GM12801 (cell line): ENCODE measurements around the gene FRMD4A.

Experiments used
- TF ChIP-seq, protein P1 (sequence below): IDR thresholded peaks from one replicate; pipeline ENCODE4 v1.5.1; 2011; ENCODE audit warnings: control low read depth; ENCODE audit not compliant: insufficient read length; ENCODE audit errors: extremely low read depth

Gene FRMD4A

DNA sequence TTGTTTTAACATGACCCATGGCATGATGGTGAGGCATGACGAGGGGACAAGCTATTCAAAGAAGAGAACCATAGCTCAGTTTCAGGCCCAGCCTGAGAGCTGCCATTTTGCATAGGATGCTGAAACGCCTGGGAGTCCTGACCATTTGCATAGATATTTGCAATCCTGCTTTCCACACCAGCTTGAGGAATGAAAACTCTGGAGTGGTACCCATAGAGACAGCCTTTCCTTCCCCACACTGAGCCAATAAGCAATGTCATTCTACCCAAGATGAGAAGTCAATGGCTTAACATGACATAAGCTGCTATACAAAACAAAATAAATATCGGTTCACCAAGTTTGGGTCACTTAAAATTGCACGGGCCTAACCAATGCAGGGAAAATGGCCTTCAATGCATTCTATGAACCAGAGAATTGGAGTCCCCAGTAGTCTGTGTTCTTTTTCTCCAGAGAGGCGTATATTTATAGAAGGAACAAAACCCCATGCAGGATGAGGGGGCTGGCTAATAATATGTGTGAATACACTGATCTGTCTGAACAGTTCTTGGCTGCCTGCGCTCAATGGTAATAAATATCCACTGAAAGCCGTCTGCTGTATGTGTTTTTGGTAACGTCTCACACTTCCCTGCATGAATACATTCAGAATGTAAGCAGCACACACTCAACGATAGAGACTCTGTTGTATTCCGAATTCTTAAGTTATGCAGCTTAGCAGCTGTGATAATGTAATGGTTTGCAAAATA lies 329.3 kb downstream of the FRMD4A start:
- TF ChIP-seq, protein P1, sequence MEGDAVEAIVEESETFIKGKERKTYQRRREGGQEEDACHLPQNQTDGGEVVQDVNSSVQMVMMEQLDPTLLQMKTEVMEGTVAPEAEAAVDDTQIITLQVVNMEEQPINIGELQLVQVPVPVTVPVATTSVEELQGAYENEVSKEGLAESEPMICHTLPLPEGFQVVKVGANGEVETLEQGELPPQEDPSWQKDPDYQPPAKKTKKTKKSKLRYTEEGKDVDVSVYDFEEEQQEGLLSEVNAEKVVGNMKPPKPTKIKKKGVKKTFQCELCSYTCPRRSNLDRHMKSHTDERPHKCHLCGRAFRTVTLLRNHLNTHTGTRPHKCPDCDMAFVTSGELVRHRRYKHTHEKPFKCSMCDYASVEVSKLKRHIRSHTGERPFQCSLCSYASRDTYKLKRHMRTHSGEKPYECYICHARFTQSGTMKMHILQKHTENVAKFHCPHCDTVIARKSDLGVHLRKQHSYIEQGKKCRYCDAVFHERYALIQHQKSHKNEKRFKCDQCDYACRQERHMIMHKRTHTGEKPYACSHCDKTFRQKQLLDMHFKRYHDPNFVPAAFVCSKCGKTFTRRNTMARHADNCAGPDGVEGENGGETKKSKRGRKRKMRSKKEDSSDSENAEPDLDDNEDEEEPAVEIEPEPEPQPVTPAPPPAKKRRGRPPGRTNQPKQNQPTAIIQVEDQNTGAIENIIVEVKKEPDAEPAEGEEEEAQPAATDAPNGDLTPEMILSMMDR = no peak

DNA sequence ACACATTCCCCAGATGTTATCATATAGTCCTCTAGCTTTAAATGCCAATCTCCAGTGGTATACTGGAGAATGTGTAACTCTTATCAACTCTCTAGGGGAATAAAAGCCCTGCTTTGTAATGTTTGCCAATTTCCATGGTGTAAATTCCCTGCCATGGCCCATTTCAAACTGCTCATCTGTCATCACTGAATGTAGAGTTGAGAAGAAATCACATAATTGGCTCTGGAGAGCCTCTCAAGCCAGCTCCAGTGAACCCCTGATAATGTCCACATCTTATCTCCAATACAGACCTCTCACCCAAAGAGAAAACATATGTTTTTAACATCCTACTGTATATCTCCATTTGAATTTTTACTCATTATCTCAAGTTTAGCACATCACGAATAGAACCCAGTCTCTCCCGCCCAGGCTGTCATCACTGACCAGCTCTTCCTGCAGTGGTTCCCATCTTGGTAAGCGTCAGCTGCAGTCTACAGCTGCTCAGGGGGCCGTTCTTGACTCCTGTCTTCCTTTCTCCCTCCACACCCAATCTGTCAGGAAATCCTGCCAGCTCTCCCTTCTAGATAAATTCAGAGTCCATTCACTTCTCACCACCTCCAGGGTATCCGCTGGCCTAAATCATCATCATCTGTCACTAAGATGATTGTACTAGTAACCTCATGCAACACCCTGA lies 332.4 kb downstream of the FRMD4A start:
- TF ChIP-seq, protein P1 = no peak

DNA sequence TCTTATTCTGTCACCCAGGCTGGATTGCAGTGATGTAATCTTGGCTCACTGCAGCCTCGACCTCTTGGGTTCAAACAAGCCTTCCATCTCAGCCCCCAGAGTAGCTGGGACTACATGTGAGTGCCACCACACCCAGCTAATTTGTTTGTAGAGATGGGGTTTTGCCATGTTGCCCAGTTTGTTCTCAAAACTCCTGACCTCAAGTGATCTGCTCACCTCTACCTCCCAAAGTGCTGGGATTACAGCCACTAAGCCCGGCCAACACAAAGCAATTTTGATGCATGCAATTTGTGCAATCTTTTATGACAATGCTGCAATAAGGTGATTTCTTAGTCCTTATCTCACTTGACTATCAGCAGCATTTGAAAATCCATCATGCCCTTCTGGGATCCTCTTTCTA lies 333.1 kb downstream of the FRMD4A start:
- TF ChIP-seq, protein P1 = no peak

DNA sequence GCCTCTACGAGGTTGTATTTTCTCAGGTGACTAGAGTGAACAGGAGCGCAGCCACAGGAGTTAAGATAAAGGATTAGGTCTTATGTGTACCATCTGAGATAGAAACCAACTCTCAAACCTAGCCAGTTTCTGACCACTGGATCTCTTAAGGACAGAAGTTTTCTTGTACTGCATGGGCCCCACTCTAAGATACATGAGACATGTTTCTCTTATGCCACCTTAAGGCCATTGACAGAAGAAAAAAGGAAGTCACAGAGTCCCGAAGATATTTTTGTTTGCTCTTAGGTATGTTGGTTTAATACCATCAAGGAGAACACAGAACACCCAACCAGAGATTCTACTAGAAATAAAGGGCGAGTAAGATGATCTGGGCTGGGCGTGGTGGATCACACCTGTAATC lies 335.8 kb downstream of the FRMD4A start:
- TF ChIP-seq, protein P1 = no peak

DNA sequence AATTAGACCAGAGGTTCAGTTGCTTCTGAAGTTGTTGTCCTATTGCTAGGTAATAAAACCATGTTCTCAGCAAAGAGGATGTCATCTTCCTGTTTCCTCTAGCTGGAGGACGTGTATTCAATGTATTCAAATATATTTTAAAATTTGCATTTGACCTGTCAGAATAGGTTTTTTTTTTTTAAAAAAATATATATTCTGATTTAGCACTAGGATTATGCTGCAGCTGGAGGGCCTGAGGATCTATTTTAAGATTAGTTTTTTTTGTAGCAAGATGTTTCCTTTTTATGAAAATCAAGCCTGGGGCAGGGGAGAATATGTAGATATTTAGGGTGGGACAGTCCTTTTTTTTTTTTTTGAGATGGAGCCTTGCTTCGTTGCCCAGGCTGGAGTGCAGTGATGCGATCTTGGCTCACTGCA lies 337.0 kb downstream of the FRMD4A start:
- TF ChIP-seq, protein P1 = no peak

DNA sequence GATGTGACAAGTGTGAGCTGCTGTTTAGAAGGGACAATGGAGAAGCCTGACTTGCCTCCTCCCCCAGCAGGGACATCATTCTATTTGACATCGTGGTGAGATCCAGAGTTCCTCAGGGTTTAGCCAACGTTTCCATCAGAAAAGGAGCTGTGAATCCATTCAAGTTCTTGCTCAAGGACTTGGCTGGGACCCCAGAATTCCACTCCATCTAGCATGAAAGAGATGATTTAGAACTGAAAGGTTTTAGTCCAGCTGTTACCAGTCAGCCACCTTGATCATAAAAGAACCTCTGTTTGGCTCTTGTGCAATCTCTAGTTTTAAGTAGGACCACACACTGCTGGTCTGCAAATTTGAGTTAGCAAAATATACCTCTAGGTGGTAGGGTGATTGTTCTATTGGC lies 337.6 kb downstream of the FRMD4A start:
- TF ChIP-seq, protein P1 = no peak

DNA sequence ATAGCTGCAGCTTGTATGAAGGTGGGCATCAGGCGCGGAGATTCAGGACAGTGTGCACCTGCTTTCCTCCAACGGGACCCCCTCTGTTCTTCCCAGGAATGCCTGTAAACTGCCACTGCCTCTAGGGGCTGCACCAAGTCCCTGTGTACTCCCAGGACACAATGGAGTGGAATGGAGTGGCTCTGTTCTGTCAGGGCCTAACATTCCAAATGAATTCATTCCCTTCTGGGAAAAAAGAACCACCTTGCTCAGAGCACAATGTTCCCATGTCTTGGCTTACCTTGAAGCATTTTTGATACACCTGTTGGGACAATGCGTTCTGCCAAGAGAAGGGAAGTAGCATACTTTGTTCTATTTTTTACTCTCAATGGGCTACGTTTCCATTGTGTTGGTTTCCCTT lies 339.4 kb downstream of the FRMD4A start:
- TF ChIP-seq, protein P1 = no peak
